Heart left ventricle (tissue), 16 donors: Measurements from ENCODE around the gene PRDM16. TPM values are rescaled to one million over a fixed set of nuclear protein-coding genes. Genes with fewer than 3 reads are reported as not detected.

Experiments used
- ATAC-seq, 4 donors: fragments of 200-7000 bp; cut with Tn5 transposase; one replicate each; pipeline ENCODE4 v1.9.1; 2020 to 2022; ENCODE audit warnings: moderate library complexity in 4 of 4, mild to moderate bottlenecking in 3 of 4, moderate number of reproducible peaks in 1 of 4
- DNase-seq, 5 donors: peaks; one replicate each; pipeline ENCODE4 v3.0.0-alpha.2; 2020
- H3K27ac ChIP-seq, 12 donors: fragments of 200-600 bp; sonication (generic) in 4 of 12; one replicate each; pipeline versions ENCODE4 v1.5.0 to v1.8.0; 2016 to 2022; ENCODE audit warnings: mild to moderate bottlenecking in 2 of 12
- H3K27me3 ChIP-seq, 9 donors: fragments of 200-600 bp; sonication (generic) in 2 of 9; one replicate each; pipeline versions ENCODE4 v1.5.1 to v1.8.0; 2016 to 2022; ENCODE audit warnings: mild to moderate bottlenecking in 3 of 9
- H3K36me3 ChIP-seq, 9 donors: fragments of 200-600 bp; sonication (generic) in 2 of 9; one replicate each; pipeline versions ENCODE4 v1.5.0 to v1.8.0; 2018 to 2022; ENCODE audit warnings: mild to moderate bottlenecking in 2 of 9
- H3K4me1 ChIP-seq, 12 donors: fragments of 200-600 bp; sonication (generic) in 4 of 12; one replicate each; pipeline versions ENCODE4 v1.5.0 to v1.8.0; 2016 to 2022; ENCODE audit warnings: mild to moderate bottlenecking in 3 of 12
- H3K4me3 ChIP-seq, 12 donors: fragments of 200-600 bp; sonication (generic) in 4 of 12; one replicate each; pipeline versions ENCODE4 v1.5.0 to v1.8.0; 2017 to 2022; ENCODE audit warnings: mild to moderate bottlenecking in 9 of 12, moderate library complexity in 4 of 12
- H3K9me3 ChIP-seq, 12 donors: fragments of 200-600 bp; sonication (generic) in 4 of 12; one replicate each; pipeline versions ENCODE4 v1.5.0 to v1.8.0; 2016 to 2022; ENCODE audit warnings: mild to moderate bottlenecking in 1 of 12
- CTCF ChIP-seq, 12 donors: fragments of 200-600 bp; sonication (generic) in 4 of 12; IDR thresholded peaks; one replicate each; pipeline versions ENCODE4 v1.5.0 to v1.8.0; 2018 to 2022; ENCODE audit warnings: antibody characterized with exemption in 12 of 12, mild to moderate bottlenecking in 5 of 12
- POLR2A ChIP-seq, 2 donors: fragments of 450-650 bp; IDR thresholded peaks; one replicate each; pipeline ENCODE4 v1.6.1; 2017; ENCODE audit warnings: antibody characterized with exemption in 2 of 2, mild to moderate bottlenecking in 2 of 2, moderate library complexity in 2 of 2
- WGBS, 4 donors: extraction: QIAGEN DNeasy Blood & Tissue Kit in 2 of 4; methylation state at CpG; one replicate each; pipeline versions ENCODE4 v1.1.5 to v1.1.7; 2013 to 2018; 5-methylcytosine and 5-hydroxymethylcytosine counted together
- intact Hi-C, 10 donors: fragments of 100-400 bp; cut with DNase I; formaldehyde crosslinking; loops; one replicate each; pipeline versions ENCODE4 v1.11.1 to v1.14.2; 2022
- polyA plus RNA-seq, 2 donors: library from polyadenylated mRNA; stranded (reverse); fragments of 200-250 nt; gene quantifications; one replicate each; pipeline ENCODE4 v1.2.3, GENCODE V29; 2013
- total RNA-seq, 9 donors: library from RNA; depleted of rRNA in 2 of 9; stranded (reverse); fragments of >200 nt in 2 of 9; fragmentation: NEBNext Ultra II Directional in 3 of 9; extraction: Animal tissue kit (Norgen Biotek cat#: 25700) in 3 of 9; gene quantifications; one replicate each; pipeline versions ENCODE4 v1.1.0 to v1.2.4, GENCODE V29; 2016 to 2023
- donor health status: ischemic (EF 13 %, LVEDD 7.1; RV severe dilation, severe dysfunction).
- donor health status: healthy with polysubstance abuse.
- donor health status: DM: no; HTN: yes; CAD: no.
- donor health status: DM: no; HTN: no; CAD: no.
- donor health status: ischemic (EF 25% LVEDD 6.9; RV normal size, moderate dysfunction).
- donor health status: ischemic (EF 25% LVEDD 5.7; RV mildly dilated, moderate dysfunction).
- donor health status: healthy.
- donor health status: DM: yes; HTN: yes; CAD: no.
- donor health status: ischemic (EF 35%, LVEDD 5.7; RV mildly dilated, moderate dysfunction).
- donor health status: nonischemic (EF 11% LVEDD 7.7; RV severe dilation, severe dysfunction).
- donor health status: DM: yes; HTN: yes; CAD: no.
- donor health status: PGD.
- donor health status: ischemic (EF 29% LVEDD 5.4; RV normal size, mild dysfunction).
- donor health status: nonischemic (EF 23%, LVEDD 6.1; RV moderate dilation, normal function).

PRDM16 gene
- total and polyA plus RNA-seq, 11 donors = 6.0 to 22.7 (median 14.0) TPM

DNA sequence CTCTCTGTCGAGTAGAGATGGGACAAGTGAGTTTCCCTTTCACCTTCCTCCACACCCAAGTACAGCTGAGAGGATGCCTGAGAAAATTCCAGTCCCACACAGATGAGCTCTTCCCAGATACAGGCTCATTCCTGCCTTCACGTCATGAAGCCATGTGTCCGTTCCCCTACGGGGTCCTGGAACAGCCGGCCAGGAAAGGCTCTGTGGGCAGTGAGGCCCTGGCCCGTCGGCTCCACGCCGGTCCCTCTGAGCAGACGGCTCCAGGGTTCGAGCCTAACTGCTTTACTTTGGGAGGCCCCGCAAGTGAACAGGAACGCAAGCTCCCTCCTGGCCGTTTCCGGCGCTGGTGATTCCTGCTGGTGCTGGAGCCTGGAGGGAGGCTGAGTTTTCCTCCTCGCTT, 328.3 kb downstream of the PRDM16 start:
- Histone ChIP-seq H3K4me1 (peaks cover 0 to 33% (median 16%) of the 10 kb centered on the region in 12 donors), H3K36me3 (no peaks in the 10 kb centered on the region), H3K27ac (no peak overlapping the region), H3K27me3 (peaks cover 0 to 24% (median 0%) of the 10 kb centered on the region in 9 donors), H3K4me3 (no peak overlapping the region), H3K9me3 (no peaks in the 10 kb centered on the region)
- ATAC-seq (no peak), DNase-seq (no peak)
- TF ChIP-seq POLR2A (IDR thresholded peaks at IDR 0.05) (no peak), CTCF (IDR thresholded peaks at IDR 0.05) (no peak)
- intact Hi-C loops = loop anchor here in 1 of 10 donors (10.0 kb wide), 1 partner anchor 333 kb away; the partner anchor contains the start of gene PRDM16
- 68 to 74% (median 71%) methylated on average over 14 to 17 of the region's 17 CpGs for WGBS, 4 donors

- intact Hi-C loops = loop anchor here in 2 of 10 donors (2.0 to 10.0 kb wide), 2 partner anchors 38 to 334 kb away; partner anchors contain the start of gene PRDM16 (in 1 of the 2)
- H3K4me3 ChIP-seq = no peak overlapping the region
- WGBS, 4 donors = 86 to 89% (median 86%) methylated on average over 25 of the region's 25 CpGs
- ATAC-seq = no peak
- TF ChIP-seq CTCF (IDR thresholded peaks at IDR 0.05) = no peak
- H3K27me3 ChIP-seq = peaks cover 0 to 11% (median 0%) of the 10 kb centered on the region in 9 donors
- peaks cover 0 to 32% (median 9%) of the 10 kb centered on the region in 12 donors for H3K4me1 ChIP-seq
- no peak for DNase-seq
- no peak overlapping the region for H3K27ac ChIP-seq
- H3K9me3 ChIP-seq = no peaks in the 10 kb centered on the region
- peaks cover 0 to 3% (median 0%) of the 10 kb centered on the region in 9 donors for H3K36me3 ChIP-seq
Observed at GRCh38 chr1:3398396-3399140, 329.6 kb downstream of the PRDM16 start.

DNA sequence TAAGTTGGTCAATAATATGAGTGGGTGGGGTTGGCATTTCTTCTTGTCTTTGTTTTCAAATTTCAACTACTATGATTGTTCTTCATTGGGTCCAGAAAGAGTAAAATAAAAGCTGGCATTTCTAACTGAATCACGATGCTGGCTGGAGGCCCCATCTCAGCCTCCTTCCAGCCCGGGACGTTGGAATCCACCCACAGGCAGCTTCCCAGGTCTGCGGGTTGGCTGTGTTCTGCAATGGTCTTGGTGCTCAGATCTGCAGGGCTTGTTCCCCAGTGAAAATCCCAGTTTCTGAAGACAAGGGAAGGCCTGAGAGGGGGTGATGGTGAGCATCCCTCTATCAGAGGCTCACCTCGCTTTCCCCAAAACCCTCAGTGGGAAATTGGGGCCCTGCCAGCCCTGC, 330.7 kb downstream of the PRDM16 start:
- TF ChIP-seq CTCF (IDR thresholded peaks at IDR 0.05) (no peak), POLR2A (IDR thresholded peaks at IDR 0.05) (no peak)
- Histone ChIP-seq H3K27ac (no peak overlapping the region), H3K4me3 (no peak overlapping the region), H3K9me3 (no peaks in the 10 kb centered on the region), H3K27me3 (peaks cover 0 to 5% (median 0%) of the 10 kb centered on the region in 9 donors), H3K4me1 (peaks cover 0 to 20% (median 7%) of the 10 kb centered on the region in 12 donors), H3K36me3 (peaks cover 0 to 10% (median 0%) of the 10 kb centered on the region in 9 donors)
- ATAC-seq (no peak), DNase-seq (no peak)
- intact Hi-C loops = loop anchor here in 4 of 10 donors (2.0 to 10.0 kb wide), 4 partner anchors 37 to 335 kb away; partner anchors contain the start of gene PRDM16 (in 1 of the 4)
- 49 to 65% (median 58%) methylated on average over 5 of the region's 5 CpGs for WGBS, 4 donors

- WGBS, 4 donors = 74 to 80% (median 79%) methylated on average over 11 to 13 of the region's 13 CpGs
- H3K27ac ChIP-seq = peak overlapping the region in 1 of 12 donors; percentile 44
- no peak for TF ChIP-seq CTCF (IDR thresholded peaks at IDR 0.05)
- TF ChIP-seq POLR2A (IDR thresholded peaks at IDR 0.05) = no peak
- peaks cover 0 to 20% (median 5%) of the 10 kb centered on the region in 12 donors for H3K4me1 ChIP-seq
- DNase-seq (no peak), ATAC-seq (no peak)
- H3K36me3 ChIP-seq = peaks cover 0 to 20% (median 0%) of the 10 kb centered on the region in 9 donors
- intact Hi-C loops = loop anchor here in 2 of 10 donors (10.0 kb wide), 2 partner anchors 97 to 117 kb away; no protein-coding TSS in a partner anchor
- H3K27me3 ChIP-seq = no peaks in the 10 kb centered on the region
- H3K9me3 ChIP-seq = no peaks in the 10 kb centered on the region
- no peak overlapping the region for H3K4me3 ChIP-seq
Observed at GRCh38 chr1:3401585-3402257, 332.7 kb downstream of the PRDM16 start.
